HG03460 (cell line): ENCODE results near the gene FERMT3.
"Not testable (repeated sequence)": the region's sequence is repeated elsewhere in the genome, so short reads cannot be mapped to it uniquely, and the experiment has no call there.

Experiments used
- ATAC-seq: cut with Tn5 transposase; IDR thresholded peaks from one replicate; pipeline ENCODE4 v1.9.1; 2021; ENCODE audit not compliant: unreplicated experiment

FERMT3 gene

DNA sequence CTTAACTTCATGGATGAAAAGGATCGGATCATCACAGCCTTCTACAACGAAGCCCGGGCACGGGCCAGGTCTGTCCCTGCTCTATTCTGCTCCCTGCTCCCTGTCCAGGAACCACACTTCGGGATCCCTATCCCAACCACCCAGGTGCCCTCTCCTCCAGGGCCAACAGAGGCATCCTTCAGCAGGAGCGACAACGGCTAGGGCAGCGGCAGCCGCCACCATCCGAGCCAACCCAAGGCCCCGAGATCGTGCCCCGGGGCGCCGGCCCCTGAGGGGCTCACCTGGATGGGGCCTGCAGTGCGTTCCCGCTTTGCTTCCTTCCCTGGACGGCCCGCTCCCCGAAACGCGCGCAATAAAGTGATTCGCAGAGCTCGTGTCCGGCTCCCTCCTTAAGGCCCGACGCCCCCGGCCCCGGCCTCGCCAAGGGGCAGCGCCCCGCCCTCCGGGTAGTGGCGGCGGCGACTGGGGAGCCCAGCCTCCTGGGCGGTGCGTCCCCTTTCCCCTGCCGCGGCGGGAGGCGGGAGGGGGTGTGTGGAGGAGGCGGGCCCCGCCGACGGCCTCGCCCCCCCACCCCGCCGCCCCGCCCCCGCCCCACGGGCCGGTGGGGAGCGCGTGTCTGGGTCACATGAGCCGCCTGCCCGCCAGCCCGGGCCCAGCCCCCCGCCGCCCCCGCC is 27.5 kb downstream of the FERMT3 start, which contains the start of gene VEGFB:
TSS of gene VEGFB (plus strand) at position 672 of the 674 bp plus-strand sequence. CDS start 250 bp downstream, outside the sequence.
- ATAC-seq: no peak

GRCh38 chr11:64234647-64235379 is 28.3 kb downstream of the FERMT3 start:
- ATAC-seq: peak; percentile 37

DNA sequence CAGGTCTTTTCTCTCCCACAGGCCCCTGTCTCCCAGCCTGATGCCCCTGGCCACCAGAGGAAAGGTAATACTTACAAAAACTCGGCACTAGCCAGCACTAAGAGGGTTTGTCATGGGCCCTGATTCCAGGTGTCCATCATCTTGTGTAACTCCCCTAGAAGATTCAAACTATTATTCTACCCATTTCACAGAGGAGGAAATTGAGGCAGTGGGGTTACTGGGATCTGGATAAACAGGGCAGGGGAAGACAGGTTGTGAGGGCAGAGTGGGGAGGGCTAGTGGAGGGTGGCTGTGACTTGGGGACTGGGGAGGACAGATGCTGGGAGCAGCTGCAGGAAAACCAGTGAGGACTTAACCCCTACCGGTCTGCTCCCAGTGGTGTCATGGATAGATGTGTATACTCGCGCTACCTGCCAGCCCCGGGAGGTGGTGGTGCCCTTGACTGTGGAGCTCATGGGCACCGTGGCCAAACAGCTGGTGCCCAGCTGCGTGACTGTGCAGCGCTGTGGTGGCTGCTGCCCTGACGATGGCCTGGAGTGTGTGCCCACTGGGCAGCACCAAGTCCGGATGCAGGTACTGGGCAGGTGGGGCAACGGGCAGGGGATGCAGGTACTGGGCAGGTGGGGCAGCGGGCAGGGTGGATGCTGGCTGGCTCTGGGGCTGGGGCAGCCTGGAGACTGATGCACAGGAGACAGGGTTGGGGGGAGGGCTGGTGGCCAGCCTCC is 29.1 kb downstream of the FERMT3 start:
- ATAC-seq: no peak

DNA sequence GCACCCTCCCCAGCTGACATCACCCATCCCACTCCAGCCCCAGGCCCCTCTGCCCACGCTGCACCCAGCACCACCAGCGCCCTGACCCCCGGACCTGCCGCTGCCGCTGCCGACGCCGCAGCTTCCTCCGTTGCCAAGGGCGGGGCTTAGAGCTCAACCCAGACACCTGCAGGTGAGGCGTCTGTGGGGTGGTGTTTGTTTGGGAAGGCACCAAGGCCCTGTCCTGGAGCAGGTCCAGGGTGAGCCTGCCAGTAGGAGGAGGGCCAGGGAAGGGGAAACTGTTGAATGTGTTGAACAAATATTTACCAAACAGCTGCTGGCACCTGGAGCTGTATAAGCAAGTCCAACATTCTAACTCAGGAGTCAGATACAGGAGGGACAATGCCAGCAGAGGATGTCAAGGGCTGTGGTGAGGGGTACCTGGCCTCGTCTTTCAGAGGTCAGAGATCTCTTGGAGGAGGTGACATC is 31.0 kb downstream of the FERMT3 start:
- ATAC-seq: no peak

GRCh38 chr11:64238076-64238475 is 31.6 kb downstream of the FERMT3 start:
- no peak for ATAC-seq

- ATAC-seq: no peak
Observed at GRCh38 chr11:64238999-64239398, 32.5 kb downstream of the FERMT3 start.

DNA sequence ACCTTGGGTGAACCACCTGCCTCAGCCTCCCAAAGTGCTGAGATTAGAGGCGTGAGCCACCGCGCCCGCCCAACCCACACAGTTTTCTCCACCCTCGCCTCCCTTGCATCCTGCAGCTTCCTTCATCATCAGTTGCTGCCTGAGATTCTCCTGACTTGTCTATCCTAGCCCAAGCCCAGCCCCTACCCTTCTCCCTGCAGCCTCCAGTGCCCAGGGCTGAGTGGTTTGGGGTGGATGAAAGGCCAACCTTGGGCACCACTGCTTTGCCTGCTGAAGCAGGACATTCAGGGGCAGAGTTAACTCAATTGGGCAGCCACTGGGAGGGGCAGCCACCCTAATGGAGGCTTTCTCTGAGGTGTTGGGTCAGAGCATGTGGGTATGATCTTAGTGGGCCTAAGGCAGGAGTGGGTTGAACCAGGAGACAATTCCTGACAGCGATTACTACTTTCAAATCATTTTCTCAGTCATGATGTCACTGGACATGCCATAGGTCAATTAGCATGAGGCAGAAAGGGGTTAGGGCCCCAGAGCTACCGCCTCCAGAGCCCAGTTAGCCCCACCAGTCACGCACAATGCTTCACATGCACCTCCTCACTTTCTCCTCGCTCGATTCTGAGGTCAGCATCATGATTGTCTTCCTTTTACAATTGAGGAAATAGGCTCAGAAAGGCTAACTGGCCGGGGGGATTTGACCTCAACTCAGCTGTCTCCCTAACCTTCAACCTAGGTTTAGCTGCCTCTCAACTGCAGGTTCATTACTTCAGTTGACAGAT is 33.3 kb downstream of the FERMT3 start:
- no peak for ATAC-seq

- ATAC-seq: peak; percentile 36
Observed at GRCh38 chr11:64240435-64241240, 34.1 kb downstream of the FERMT3 start, which contains the start of gene FKBP2. FKBP2 (plus strand) TSS chr11:64241095; CDS start chr11:64242388, 1,293 bp downstream.

- peak; percentile 57 for ATAC-seq
Observed at GRCh38 chr11:64241241-64241490, 34.6 kb downstream of the FERMT3 start.

DNA sequence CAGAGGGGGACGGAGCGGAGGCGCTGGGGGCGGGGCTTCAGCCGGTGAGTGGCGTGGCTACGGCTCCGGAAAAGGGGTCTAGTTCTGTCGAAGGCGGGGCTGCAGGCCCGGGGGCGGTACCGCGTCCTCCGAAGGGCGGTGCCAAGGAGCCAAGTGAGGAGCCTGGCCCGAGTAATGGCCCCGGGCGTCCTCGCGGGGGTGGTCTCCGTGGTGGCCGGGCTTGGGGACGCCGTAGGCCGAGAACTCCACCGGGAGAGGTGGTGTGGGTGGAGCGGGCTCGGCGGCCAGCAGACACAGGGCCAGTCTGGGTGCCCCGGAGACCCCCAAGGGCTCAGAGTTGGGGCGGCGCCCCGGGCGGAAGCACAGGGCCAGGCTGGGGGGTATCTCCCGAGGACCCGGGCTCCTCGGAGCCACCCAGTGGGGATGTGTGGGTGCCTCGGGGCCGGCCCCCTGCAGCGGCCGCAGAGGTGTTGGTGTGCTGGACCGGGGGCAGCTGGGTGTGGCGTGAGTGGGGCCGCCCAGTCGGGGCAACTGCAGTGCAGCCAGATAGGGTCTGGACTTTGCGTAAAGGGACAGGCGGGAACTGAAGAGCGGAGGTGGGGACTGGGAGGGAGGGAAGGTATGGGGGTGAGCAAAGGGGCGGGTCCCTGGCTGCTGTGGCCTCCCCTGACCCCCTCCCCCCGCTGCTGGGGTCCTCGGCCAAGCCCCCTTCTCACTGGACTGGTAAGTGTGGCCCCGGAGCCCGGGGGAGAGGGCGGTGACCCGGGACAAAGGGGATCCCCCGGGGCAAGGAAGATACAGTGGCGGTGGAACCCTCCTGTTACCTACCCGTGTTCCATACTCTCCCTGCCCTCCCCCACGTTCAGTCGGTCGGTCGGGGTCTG is 35.2 kb downstream of the FERMT3 start:
- peak; percentile 51 for ATAC-seq

DNA sequence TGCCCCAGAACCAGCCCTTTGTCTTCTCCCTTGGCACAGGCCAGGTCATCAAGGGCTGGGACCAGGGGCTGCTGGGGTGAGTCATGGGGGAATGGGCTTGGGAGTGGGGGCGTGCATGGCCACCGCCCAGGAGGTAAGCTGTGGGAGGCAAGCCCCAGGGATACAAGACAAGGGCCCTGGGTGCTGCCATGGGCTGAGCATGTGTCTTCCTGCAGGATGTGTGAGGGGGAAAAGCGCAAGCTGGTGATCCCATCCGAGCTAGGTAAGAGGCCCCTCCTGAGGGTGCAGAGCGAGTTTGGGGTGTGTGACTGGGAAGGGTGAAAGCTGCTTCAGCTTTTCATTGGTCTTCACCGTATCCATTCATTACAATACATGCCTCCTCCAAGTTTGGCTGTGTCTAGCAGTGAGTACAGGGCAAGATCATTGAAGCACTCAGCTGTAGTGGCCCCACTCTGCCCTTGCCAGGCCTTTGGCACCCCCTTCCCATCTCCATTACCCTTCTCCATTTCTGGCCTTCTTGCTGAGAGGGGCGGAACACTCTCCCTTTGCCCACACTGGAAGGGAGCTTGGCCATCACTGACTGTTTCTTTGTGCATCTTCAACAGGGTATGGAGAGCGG is 36.8 kb downstream of the FERMT3 start:
- no peak for ATAC-seq

DNA sequence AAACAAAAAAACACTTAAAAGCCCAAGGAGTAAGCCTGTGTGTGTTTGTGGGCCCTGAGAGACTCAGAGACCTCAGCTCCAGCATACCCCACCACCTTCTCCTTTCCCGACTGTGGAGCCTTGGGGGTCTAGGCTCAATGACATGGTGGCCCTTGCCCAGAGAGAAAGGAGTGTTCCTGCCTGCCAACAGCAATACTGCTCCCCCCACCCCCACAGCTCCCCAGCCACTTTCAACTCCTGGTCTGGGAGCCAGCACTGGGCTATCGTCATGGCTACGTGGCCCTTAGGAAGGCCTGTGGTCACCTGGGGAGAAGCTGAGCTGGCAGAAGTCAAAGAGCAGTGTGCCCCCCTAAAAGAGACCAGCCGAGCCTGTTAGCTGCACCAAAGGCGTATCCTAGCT is 37.6 kb downstream of the FERMT3 start:
- no peak for ATAC-seq

DNA sequence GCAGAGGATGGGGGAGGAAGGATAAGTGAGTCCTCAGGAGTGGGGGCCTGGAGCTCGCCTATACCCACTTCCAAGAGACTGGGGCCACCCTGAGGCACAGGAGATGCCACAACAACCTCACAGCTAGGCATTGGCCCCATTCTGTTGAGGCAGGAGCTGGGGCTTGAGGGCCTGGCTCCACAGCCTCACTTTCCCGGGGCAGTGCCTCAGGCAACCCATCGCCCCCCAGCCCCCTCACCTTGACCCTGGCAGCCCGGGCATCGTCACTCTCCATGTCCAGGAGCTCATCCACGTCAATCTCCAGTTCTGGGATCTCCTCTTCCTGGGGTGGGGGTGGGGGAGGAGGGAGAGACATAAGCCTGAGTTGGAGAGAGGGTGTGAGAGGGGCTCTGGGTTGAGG is 38.4 kb downstream of the FERMT3 start:
- no peak for ATAC-seq

DNA sequence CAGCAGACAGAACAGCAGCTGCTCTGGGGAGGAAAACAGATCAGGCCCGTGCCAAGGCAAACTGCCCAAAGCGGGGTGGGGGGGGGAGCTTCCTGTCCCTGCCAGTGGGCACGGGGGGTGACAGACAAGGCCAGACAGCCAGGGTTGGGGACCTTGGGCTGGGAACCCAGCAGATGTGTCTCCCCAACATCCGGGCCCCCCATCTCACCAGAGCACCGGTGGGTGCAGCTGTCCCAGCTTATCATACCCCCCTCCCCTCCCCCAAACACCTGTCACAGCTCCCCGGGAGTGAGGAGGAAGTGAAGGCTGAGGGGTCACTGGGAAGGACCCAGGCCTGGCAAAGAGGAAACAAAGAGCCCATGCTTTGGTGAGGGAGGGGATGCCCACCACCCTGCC is 38.9 kb downstream of the FERMT3 start:
- no peak for ATAC-seq

- ATAC-seq: no peak
Observed at GRCh38 chr11:64245797-64246620, 39.5 kb downstream of the FERMT3 start.

DNA sequence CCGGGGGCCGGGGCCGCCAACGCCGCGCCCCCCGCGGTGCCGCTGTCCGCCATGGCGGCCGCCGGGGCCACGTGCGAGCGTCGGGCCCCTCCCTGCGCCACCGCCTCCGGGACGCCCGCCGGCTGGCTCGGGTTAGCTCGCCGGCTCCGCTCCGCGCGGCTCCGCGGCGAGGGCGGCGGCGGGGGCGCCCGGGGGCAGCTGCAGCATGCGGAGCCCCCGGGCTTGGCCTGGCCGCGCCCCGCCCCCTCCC is 40.0 kb downstream of the FERMT3 start:
- not testable (repeated sequence) for ATAC-seq

DNA sequence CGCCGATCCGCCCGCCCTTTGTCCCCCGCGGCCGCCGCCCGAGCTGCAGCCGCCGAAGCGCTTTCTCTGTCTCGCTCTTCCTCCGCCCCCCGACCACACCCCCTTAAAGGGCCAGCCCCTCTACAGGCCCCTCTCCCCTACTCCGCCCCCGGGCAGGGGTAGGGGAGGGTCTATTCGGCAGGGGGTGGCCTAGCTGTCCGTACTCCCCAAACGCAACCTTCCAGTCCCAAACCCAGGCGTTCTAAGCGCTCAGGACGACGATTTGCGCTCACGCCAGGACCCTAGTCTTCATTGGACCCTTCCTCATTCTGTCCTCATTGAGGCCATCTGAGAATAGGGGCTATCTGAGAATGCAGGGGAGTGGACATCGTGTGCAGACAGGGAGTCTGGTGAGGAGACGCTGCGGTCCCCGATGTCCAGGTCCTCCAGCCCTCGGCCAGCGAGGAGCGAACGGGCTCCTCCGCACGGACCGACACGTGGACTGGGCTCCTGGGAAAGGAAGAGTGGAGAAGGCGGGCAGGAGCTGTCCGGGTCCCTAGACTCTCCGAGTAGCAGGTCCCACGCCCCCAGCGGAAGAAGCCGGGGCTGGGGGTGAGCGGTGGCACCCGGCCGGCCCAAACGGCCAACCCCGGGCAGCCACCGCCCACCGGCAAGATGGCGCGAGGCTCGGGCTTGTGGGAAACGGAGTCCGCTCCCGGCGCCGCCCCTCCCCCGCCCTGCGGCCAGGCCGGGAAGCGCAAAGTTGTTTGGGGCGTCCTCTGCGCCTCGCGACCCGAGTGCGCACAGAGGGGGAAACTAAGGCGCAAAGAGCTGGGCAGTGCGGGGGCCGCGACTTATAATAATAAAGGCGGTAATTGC is 40.6 kb downstream of the FERMT3 start, which contains the start of gene PPP1R14B:
TSS of gene PPP1R14B (minus strand) at position 73 of the 858 bp plus-strand sequence. CDS start 270 bp downstream, outside the sequence.
- ATAC-seq: no peak
